HEK293T (cell line): ENCODE data around the gene EVI5L.

Experiments used
- CTBP1 ChIP-seq: fragments of 450-650 bp; IDR thresholded peaks from 2 replicates; pipeline ENCODE4 v1.6.1; 2016; ENCODE audit warnings: borderline replicate concordance
- FOXA1 ChIP-seq: fragments of 450-650 bp; IDR thresholded peaks from 2 replicates; pipeline ENCODE4 v1.6.1; 2016; ENCODE audit warnings: mild to moderate bottlenecking
- FOXM1 ChIP-seq: fragments of 450-650 bp; IDR thresholded peaks from 2 replicates; pipeline ENCODE4 v1.6.1; 2017; ENCODE audit warnings: mild to moderate bottlenecking, borderline replicate concordance
- HDGF ChIP-seq: fragments of 450-650 bp; IDR thresholded peaks from 2 replicates; pipeline ENCODE4 v1.6.1; 2017; ENCODE audit warnings: antibody characterized with exemption, borderline replicate concordance
- L3MBTL2 ChIP-seq: fragments of 450-650 bp; conservative IDR thresholded peaks from 2 replicates; pipeline ENCODE4 v1.6.1; 2016; ENCODE audit warnings: mild to moderate bottlenecking
- LEF1 ChIP-seq: fragments of 450-650 bp; IDR thresholded peaks from 2 replicates; pipeline ENCODE4 v1.6.1; 2017; ENCODE audit warnings: mild to moderate bottlenecking, borderline replicate concordance
- SP1 ChIP-seq: fragments of 450-650 bp; IDR thresholded peaks from 2 replicates; pipeline ENCODE4 v1.6.1; 2017
- SUZ12 ChIP-seq: fragments of 450-650 bp; IDR thresholded peaks from 2 replicates; pipeline ENCODE4 v1.6.1; 2016; ENCODE audit warnings: mild to moderate bottlenecking
- TARDBP ChIP-seq: fragments of 450-650 bp; IDR thresholded peaks from 2 replicates; pipeline ENCODE4 v1.6.1; 2016
- TF ChIP-seq, protein P1 (sequence below): fragments of 450-650 bp; IDR thresholded peaks from 2 replicates; pipeline ENCODE4 v1.6.1; 2016

DNA sequence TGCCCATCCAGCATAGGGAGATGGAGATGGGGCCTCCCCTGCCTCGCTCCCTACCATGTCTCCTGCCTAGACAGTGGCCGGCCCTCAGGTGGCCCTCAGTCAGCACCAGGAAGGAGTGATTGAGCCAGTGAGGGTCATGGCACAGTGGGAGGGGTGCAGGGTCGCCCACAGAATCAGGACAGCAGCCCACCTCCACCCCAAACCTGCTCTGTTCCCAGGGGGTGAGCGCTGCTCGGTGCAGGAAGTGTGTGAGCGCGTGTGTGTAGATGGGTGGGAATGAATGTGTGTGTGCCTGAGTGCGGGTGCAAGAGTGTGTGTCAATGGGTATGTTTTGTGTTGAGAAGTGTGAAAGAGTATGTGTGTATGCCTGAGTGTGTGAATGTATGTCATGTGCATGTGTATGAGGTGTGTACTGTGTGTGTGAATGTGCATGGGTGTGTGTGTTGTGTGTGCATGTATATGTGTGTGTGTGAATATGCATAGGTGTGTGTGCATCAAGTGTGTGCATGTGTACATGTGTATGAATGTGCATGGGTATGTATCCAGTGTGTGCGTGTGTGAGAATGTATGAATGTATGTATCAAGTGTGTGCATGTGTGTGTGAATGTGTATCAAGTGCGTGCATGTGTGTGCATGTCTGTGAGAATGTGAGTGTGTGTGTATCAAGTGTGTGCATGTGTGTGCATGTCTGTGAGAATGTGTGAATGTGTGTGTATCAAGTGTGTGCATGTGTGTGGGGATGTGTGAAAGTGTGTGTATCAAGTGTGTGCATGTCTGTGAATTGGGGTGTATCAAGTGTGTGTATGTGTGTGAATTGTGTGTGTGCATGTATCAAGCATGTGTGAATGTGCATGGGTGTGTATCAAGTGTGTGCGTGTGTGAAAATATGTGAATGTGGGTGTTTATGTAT lies 12.0 kb downstream of the EVI5L start:
- no peak for TF ChIP-seq CTBP1
- no peak for TF ChIP-seq TARDBP
- TF ChIP-seq LEF1: no peak
- TF ChIP-seq FOXM1: no peak
- TF ChIP-seq FOXA1: no peak
- no peak for TF ChIP-seq L3MBTL2
- TF ChIP-seq SP1: no peak
- no peak for TF ChIP-seq SUZ12
- TF ChIP-seq, protein P1, sequence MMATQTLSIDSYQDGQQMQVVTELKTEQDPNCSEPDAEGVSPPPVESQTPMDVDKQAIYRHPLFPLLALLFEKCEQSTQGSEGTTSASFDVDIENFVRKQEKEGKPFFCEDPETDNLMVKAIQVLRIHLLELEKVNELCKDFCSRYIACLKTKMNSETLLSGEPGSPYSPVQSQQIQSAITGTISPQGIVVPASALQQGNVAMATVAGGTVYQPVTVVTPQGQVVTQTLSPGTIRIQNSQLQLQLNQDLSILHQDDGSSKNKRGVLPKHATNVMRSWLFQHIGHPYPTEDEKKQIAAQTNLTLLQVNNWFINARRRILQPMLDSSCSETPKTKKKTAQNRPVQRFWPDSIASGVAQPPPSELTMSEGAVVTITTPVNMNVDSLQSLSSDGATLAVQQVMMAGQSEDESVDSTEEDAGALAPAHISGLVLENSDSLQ: no peak
- TF ChIP-seq HDGF: no peak
